Nephron progenitor cell (in vitro differentiated cells): Measurements from ENCODE around the gene MAGEA10.
"Not testable (repeated sequence)": the region's sequence is repeated elsewhere in the genome, so short reads cannot be mapped to it uniquely, and the experiment has no call there.

Source experiments
- DNase-seq: peaks from one replicate; pipeline ENCODE4 v3.0.0; 2021
- H3K27ac Mint-ChIP-seq: 2 replicates; pipeline ENCODE4 v1.8.0; 2021; ENCODE audit warnings: mild to moderate bottlenecking, moderate library complexity, mixed read lengths
- H3K27me3 Mint-ChIP-seq: 2 replicates; pipeline ENCODE4 v1.8.0; 2021; ENCODE audit warnings: mild to moderate bottlenecking, low read depth, mixed read lengths; ENCODE audit not compliant: poor library complexity
- H3K36me3 Mint-ChIP-seq: 2 replicates; pipeline ENCODE4 v1.8.0; 2021; ENCODE audit warnings: low read depth, mixed read lengths
- H3K4me1 Mint-ChIP-seq: 2 replicates; pipeline ENCODE4 v1.8.0; 2021; ENCODE audit warnings: mixed read lengths
- H3K4me3 Mint-ChIP-seq: 2 replicates; pipeline ENCODE4 v1.8.0; 2021; ENCODE audit warnings: mild to moderate bottlenecking, moderate library complexity, mixed read lengths
- H3K9me3 Mint-ChIP-seq: 2 replicates; pipeline ENCODE4 v1.8.0; 2021; ENCODE audit warnings: mild to moderate bottlenecking, moderate library complexity, mixed read lengths
- CTCF ChIP-seq: fragments of 200-600 bp; sonication (generic); IDR thresholded peaks from 2 replicates; pipeline ENCODE4 v1.5.0; 2021; ENCODE audit warnings: antibody characterized with exemption

The MAGEA10 gene

GRCh38 chrX:152139589-152139988 lies 1.2 kb upstream of the MAGEA10 start:
- no peaks in the 10 kb centered on the region for H3K36me3 Mint-ChIP-seq
- no peak for DNase-seq

GRCh38 chrX:152137771-152138387 lies 498 bp downstream of the MAGEA10 start:
- no peak for DNase-seq
- no peaks in the 10 kb centered on the region for H3K27me3 Mint-ChIP-seq
- H3K36me3 Mint-ChIP-seq: no peaks in the 10 kb centered on the region
- no peaks in the 10 kb centered on the region for H3K4me1 Mint-ChIP-seq
- H3K27ac Mint-ChIP-seq: no peak overlapping the region
- no peak for TF ChIP-seq CTCF
- H3K4me3 Mint-ChIP-seq: no peak overlapping the region
- peaks cover 47% of the 10 kb centered on the region for H3K9me3 Mint-ChIP-seq

More at GRCh38 chrX:152139589-152139988, 1.2 kb upstream of the MAGEA10 start:
- Mint-ChIP-seq H3K4me3 (no peak overlapping the region), H3K27ac (no peak overlapping the region), H3K4me1 (no peaks in the 10 kb centered on the region), H3K27me3 (no peaks in the 10 kb centered on the region), H3K9me3 (peaks cover 38% of the 10 kb centered on the region)
- TF ChIP-seq CTCF: no peak

- H3K27ac Mint-ChIP-seq: no peak overlapping the region
- peaks cover 53% of the 10 kb centered on the region for H3K9me3 Mint-ChIP-seq
- TF ChIP-seq CTCF: no peak
- no peaks in the 10 kb centered on the region for H3K27me3 Mint-ChIP-seq
- H3K36me3 Mint-ChIP-seq: no peaks in the 10 kb centered on the region
- no peak for DNase-seq
- H3K4me1 Mint-ChIP-seq: no peaks in the 10 kb centered on the region
- H3K4me3 Mint-ChIP-seq: no peak overlapping the region
These were observed 2.1 kb downstream of the MAGEA10 start for GRCh38 chrX:152136312-152136711.

GRCh38 chrX:152131525-152131924 lies 6.9 kb downstream of the MAGEA10 start:
- no peaks in the 10 kb centered on the region for H3K36me3 Mint-ChIP-seq

GRCh38 chrX:152129069-152129844 lies 9.1 kb downstream of the MAGEA10 start:
- peaks cover 43% of the 10 kb centered on the region for H3K9me3 Mint-ChIP-seq
- H3K27ac Mint-ChIP-seq, H3K27me3 Mint-ChIP-seq, H3K4me3 Mint-ChIP-seq, H3K4me1 Mint-ChIP-seq, DNase-seq, H3K36me3 Mint-ChIP-seq: not testable (repeated sequence)

More at GRCh38 chrX:152131525-152131924, 6.9 kb downstream of the MAGEA10 start:
- H3K4me3 Mint-ChIP-seq: no peak overlapping the region
- H3K4me1 Mint-ChIP-seq: no peaks in the 10 kb centered on the region
- H3K9me3 Mint-ChIP-seq: peaks cover 59% of the 10 kb centered on the region
- TF ChIP-seq CTCF: no peak
- H3K27me3 Mint-ChIP-seq: no peaks in the 10 kb centered on the region
- no peak overlapping the region for H3K27ac Mint-ChIP-seq
- DNase-seq: no peak

GRCh38 chrX:152117305-152117704 lies 21.1 kb downstream of the MAGEA10 start:
- no peak overlapping the region for H3K4me3 Mint-ChIP-seq
- peaks cover 35% of the 10 kb centered on the region for H3K9me3 Mint-ChIP-seq
- H3K4me1 Mint-ChIP-seq: no peaks in the 10 kb centered on the region
- TF ChIP-seq CTCF: no peak
- no peak for DNase-seq
- H3K27me3 Mint-ChIP-seq: no peaks in the 10 kb centered on the region
- no peaks in the 10 kb centered on the region for H3K36me3 Mint-ChIP-seq
- H3K27ac Mint-ChIP-seq: no peak overlapping the region
